PC-3 (cell line): Measurements from ENCODE around the gene ETS1.

ENCODE experiments used
- EZH2 ChIP-seq: fragments of 300-600 bp; sonication (generic); IDR thresholded peaks from one replicate; pipeline ENCODE4 v1.6.1; 2017; ENCODE audit warnings: antibody characterized with exemption, mild to moderate bottlenecking, low read length; ENCODE audit not compliant: unreplicated experiment
- TF ChIP-seq, protein P1 (sequence below): fragments of 300-600 bp; sonication (generic); conservative IDR thresholded peaks from 2 replicates; pipeline ENCODE4 v1.5.1; 2017; ENCODE audit warnings: antibody characterized with exemption, low read depth, mild to moderate bottlenecking, low read length

DNA sequence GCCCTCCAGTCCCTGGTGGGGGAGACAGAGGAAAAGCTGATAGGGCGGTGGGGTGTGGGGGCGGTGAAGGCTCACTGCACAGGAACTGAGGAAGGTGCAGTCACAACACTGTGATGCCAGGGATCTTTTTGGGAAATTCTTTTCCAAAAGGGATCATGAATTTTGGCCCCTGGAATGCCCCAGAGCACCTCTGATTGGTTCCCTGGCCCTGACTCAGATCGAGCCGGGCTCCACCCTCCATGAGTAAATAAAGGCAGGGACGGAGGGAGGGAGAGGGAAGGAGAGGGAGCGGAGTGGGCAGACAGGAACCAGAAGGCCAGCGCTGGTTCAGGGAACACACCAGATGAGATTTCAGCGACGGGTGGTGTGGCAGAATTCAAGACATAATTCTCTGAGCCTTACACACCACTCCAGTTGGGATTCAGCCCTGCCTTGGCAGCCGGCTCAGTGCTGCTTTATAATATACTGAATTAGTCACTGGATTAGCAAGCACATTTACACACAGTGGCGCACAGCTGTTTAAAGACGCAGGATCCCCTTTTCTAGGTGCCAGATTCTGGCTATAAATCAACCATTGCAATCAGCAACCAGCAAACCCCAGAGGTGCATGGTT lies 80.3 kb downstream of the ETS1 start:
- TF ChIP-seq, protein P1, sequence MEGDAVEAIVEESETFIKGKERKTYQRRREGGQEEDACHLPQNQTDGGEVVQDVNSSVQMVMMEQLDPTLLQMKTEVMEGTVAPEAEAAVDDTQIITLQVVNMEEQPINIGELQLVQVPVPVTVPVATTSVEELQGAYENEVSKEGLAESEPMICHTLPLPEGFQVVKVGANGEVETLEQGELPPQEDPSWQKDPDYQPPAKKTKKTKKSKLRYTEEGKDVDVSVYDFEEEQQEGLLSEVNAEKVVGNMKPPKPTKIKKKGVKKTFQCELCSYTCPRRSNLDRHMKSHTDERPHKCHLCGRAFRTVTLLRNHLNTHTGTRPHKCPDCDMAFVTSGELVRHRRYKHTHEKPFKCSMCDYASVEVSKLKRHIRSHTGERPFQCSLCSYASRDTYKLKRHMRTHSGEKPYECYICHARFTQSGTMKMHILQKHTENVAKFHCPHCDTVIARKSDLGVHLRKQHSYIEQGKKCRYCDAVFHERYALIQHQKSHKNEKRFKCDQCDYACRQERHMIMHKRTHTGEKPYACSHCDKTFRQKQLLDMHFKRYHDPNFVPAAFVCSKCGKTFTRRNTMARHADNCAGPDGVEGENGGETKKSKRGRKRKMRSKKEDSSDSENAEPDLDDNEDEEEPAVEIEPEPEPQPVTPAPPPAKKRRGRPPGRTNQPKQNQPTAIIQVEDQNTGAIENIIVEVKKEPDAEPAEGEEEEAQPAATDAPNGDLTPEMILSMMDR: no peak
- no peak for TF ChIP-seq EZH2
